Measurements from ENCODE around the gene DAZAP1.

GRCh38 chr19:1412323-1412923, 5.0 kb downstream of the DAZAP1 start:
- TF ChIP-seq EZH2 (IDR thresholded peaks at IDR 0.05; ENCODE audit: insufficient read depth, poor library complexity, severe bottlenecking) (no peak), EZH2phosphoT487 (IDR thresholded peaks at IDR 0.05; ENCODE audit: insufficient read depth, low read depth) (no peak)
